GM06990 (cell line): ENCODE data around the gene CCDC85C.

ENCODE experiments used
- DNase-seq: peaks from one replicate; pipeline ENCODE4 v3.0.0-alpha.2; 2011; ENCODE audit not compliant: insufficient read length; ENCODE audit errors: extremely low read depth
- H3K27me3 ChIP-seq: replicated peaks from 2 replicates; pipeline ENCODE4 v1.6.0; 2011; ENCODE audit warnings: low read length; ENCODE audit not compliant: control insufficient read depth, insufficient read depth
- H3K36me3 ChIP-seq: 2 replicates; pipeline ENCODE4 v1.5.1; 2011; ENCODE audit warnings: low read length; ENCODE audit not compliant: control insufficient read depth, insufficient read depth
- H3K4me3 ChIP-seq: replicated peaks from 2 replicates; pipeline ENCODE4 v1.5.1; 2011; ENCODE audit warnings: low read depth, mild to moderate bottlenecking, control low read depth, low read length
- CTCF ChIP-seq: IDR thresholded peaks from 2 replicates; pipeline ENCODE4 v1.5.1; 2011; ENCODE audit warnings: low read length, control low read depth, mild to moderate bottlenecking, inconsistent platforms; ENCODE audit not compliant: insufficient read depth, poor library complexity, severe bottlenecking

The CCDC85C gene

GRCh38 chr14:99564256-99564925 lies 39.6 kb downstream of the CCDC85C start:
- no peaks in the 10 kb centered on the region; the same call in 1 of the 2 replicates for H3K27me3 ChIP-seq
- H3K36me3 ChIP-seq: no peaks in the 10 kb centered on the region
- no peak for TF ChIP-seq CTCF
- DNase-seq: no peak
- H3K4me3 ChIP-seq: no peak overlapping the region

GRCh38 chr14:99563749-99564129 lies 40.3 kb downstream of the CCDC85C start:
- Histone ChIP-seq H3K27me3 (no peaks in the 10 kb centered on the region; the same call in 1 of the 2 replicates), H3K4me3 (no peak overlapping the region), H3K36me3 (no peaks in the 10 kb centered on the region)
- TF ChIP-seq CTCF: no peak
- DNase-seq: no peak

- no peaks in the 10 kb centered on the region for H3K36me3 ChIP-seq
- DNase-seq: no peak
- TF ChIP-seq CTCF: no peak
- H3K27me3 ChIP-seq: no peaks in the 10 kb centered on the region; the same call in 1 of the 2 replicates
- no peak overlapping the region for H3K4me3 ChIP-seq
These were observed 40.9 kb downstream of the CCDC85C start for GRCh38 chr14:99562856-99563748.

GRCh38 chr14:99561864-99562263 lies 42.1 kb downstream of the CCDC85C start:
- Histone ChIP-seq H3K36me3 (no peaks in the 10 kb centered on the region), H3K27me3 (no peaks in the 10 kb centered on the region; the same call in 1 of the 2 replicates), H3K4me3 (no peak overlapping the region)
- no peak for DNase-seq
- TF ChIP-seq CTCF: no peak

GRCh38 chr14:99560922-99561683 lies 42.9 kb downstream of the CCDC85C start:
- no peaks in the 10 kb centered on the region for H3K36me3 ChIP-seq
- no peak overlapping the region for H3K4me3 ChIP-seq
- H3K27me3 ChIP-seq: no peaks in the 10 kb centered on the region; the same call in 1 of the 2 replicates
- DNase-seq: no peak
- TF ChIP-seq CTCF: no peak
